GM18907 (cell line): ENCODE results near the gene SMC6.

ENCODE experiments used
- ATAC-seq: cut with Tn5 transposase; IDR thresholded peaks from one replicate; pipeline ENCODE4 v1.9.1; 2021; ENCODE audit warnings: mild to moderate bottlenecking, moderate library complexity; ENCODE audit not compliant: unreplicated experiment

Gene SMC6

GRCh38 chr2:17621781-17622180, 131.8 kb downstream of the SMC6 start:
- ATAC-seq = no peak

- ATAC-seq = no peak
Measured at GRCh38 chr2:17620841-17621240, 132.8 kb downstream of the SMC6 start.

- no peak for ATAC-seq
Measured at GRCh38 chr2:17620280-17620679, 133.3 kb downstream of the SMC6 start.

- no peak for ATAC-seq
Measured at GRCh38 chr2:17617955-17618354, 135.7 kb downstream of the SMC6 start.

GRCh38 chr2:17617516-17617915, 136.1 kb downstream of the SMC6 start:
- no peak for ATAC-seq

DNA sequence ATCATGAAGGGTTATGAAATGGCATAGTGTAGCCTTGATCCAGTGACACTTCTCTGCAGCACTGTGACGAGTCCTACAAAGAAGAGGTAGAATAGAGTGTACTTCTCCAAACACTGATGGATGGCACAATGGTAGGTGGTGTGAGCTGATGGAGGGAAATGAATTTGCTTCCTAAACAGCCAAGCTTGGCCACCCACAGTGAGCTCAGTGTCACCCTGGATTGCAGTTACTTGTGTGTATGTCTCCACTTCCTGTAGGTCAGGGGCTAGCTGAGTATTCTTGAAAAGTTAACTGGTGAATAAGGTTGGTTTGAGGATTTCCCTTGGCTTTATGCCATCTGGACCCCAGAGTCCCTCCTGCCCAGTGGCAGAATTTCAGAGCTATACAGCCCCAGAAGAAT, 137.2 kb downstream of the SMC6 start:
- no peak for ATAC-seq

DNA sequence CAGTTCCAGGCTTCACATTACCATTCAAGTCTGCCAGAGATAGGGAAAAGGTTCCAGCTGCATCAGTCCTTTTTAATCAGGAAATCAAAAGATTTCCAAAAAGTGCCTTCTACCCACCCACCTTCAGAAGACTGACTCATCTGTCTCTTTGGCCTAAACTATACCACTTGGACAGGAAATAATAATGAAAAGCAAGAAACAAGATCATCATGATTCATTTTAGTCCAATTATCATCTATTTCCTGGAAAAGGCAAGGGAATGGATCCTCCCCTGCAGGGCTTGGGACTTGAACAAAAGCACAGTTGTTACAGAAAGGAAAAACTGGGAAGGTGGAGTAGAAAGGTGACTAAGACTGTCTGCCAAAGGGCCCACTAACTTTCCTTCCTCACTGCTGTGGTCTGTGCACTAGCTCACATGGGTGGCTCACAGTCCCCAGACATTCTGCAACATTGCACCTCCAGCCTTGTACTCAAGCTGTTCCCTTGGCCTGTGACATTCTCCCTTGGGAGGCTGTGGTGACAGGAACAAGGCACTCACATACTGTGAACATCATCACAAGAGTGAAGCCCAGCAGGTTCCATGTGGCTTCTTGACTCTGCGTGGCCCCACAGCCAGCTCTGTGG, 137.8 kb downstream of the SMC6 start:
- no peak for ATAC-seq

GRCh38 chr2:17615147-17615546, 138.5 kb downstream of the SMC6 start:
- ATAC-seq = no peak

GRCh38 chr2:17614174-17614930, 139.3 kb downstream of the SMC6 start:
- ATAC-seq = no peak
